ENCODE measurements around the gene PTMA.
A peak's percentile ranks its signal among the peaks of the same experiment; 100 is the strongest.
"Not testable (repeated sequence)": the region's sequence is repeated elsewhere in the genome, so short reads cannot be mapped to it uniquely, and the experiment has no call there.

Gene PTMA

DNA sequence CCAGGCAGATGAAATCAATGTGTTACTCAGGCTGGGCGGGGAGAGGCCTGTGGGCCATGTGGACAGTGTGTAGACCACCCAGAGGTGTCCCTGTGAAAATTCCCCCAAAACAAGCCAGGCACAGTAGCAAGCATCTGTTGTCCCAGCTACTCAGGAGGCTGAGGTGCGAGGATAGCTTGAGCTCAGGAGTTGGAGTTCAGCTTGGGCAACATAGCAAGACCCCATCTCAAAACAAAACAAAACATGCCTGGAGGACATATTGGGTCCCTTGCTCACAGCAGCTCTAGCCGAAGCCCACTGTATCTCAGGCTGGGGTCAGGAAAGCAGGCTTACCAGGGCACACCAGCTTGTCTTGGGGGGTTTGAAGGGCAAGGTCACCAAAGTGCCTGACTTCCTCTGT lies 4.3 kb upstream of the PTMA start:
- no peaks in the 10 kb centered on the region for H3K36me3 ChIP-seq (ENCODE audit: insufficient read depth, low read length)
- no peak overlapping the region for H2AFZ ChIP-seq (ENCODE audit: low read length, unreplicated experiment)
- H3K4me3 ChIP-seq (ENCODE audit: low read depth, low read length), result no peak overlapping the region
- H3K79me2 ChIP-seq (ENCODE audit: control insufficient read depth, insufficient read depth, low read length, unreplicated experiment), result peaks cover 17% of the 10 kb centered on the region
- H3K27ac ChIP-seq (ENCODE audit: low read depth, low read length), result no peak overlapping the region
- peaks cover 11% of the 10 kb centered on the region for H3K4me1 ChIP-seq (ENCODE audit: control insufficient read depth, insufficient read depth, low read length, unreplicated experiment)
- H3K27me3 ChIP-seq (ENCODE audit: insufficient read depth, low read length), result no peaks in the 10 kb centered on the region

DNA sequence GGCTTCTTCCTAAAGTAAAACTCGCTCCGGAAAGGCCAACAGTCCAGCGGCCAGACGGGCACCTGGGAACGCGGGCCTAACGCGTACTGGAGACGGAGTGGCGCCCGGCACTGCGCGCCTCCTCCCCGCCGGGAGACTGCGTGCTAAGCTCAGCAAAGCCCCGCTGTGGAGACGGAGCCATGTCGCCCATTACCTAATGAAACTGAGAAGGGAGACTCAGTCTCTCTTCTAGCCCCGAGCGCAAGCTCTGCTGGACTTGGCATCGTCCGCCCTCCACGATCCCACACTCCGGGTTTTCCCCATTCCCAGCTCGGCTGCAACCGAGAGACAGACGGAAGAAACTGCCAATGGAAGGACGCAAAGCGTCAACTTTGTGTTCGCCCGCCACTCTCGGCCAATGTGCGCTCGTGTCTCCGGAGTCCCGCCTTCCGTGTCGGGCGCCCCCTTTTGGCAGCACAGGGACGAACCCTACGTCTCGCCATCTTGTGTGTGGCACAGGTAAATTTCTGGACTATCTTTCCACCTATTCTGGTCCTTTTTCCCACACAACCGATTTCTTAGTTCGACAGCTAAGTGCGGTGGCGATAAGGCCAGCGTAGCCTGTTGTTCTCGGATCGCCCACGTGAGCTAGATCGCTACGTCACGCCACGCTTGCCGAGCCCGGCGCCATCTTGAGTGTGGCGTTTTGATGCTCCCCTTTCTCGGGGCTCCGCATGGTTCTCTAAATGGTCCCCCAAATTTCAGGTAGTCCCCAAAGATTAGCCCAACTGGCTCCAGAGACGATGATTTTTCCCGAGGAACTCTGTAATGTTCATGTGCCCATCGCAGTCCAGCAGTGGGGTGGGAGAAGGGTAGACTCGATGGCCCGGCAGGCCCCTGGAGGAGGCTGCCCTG lies 1.3 kb upstream of the PTMA start:
- peak overlapping the region; percentile 94 for H2AFZ ChIP-seq (ENCODE audit: low read length, unreplicated experiment)
- H3K79me2 ChIP-seq (ENCODE audit: control insufficient read depth, insufficient read depth, low read length, unreplicated experiment), result peaks cover 46% of the 10 kb centered on the region
- peak overlapping the region; percentile 87 for H3K4me3 ChIP-seq (ENCODE audit: low read depth, low read length)
- peaks cover 14% of the 10 kb centered on the region for H3K4me1 ChIP-seq (ENCODE audit: control insufficient read depth, insufficient read depth, low read length, unreplicated experiment)
- H3K27me3 ChIP-seq (ENCODE audit: insufficient read depth, low read length), result no peaks in the 10 kb centered on the region
- peak overlapping the region; percentile 94 for H3K27ac ChIP-seq (ENCODE audit: low read depth, low read length)
- no peaks in the 10 kb centered on the region for H3K36me3 ChIP-seq (ENCODE audit: insufficient read depth, low read length)

- Histone ChIP-seq H3K27ac (ENCODE audit: low read depth, low read length) (peak overlapping the region; percentile 94), H3K27me3 (ENCODE audit: insufficient read depth, low read length) (no peaks in the 10 kb centered on the region), H2AFZ (ENCODE audit: low read length, unreplicated experiment) (peak overlapping the region; percentile 94), H3K36me3 (ENCODE audit: insufficient read depth, low read length) (0 out of 2 replicates have a peak, but pooled peaks cover 5% of the 10 kb centered on the region), H3K4me1 (ENCODE audit: control insufficient read depth, insufficient read depth, low read length, unreplicated experiment) (peaks cover 17% of the 10 kb centered on the region), H3K79me2 (ENCODE audit: control insufficient read depth, insufficient read depth, low read length, unreplicated experiment) (peaks cover 52% of the 10 kb centered on the region), H3K4me3 (ENCODE audit: low read depth, low read length) (peak overlapping the region; percentile 87)
These were observed 749 bp upstream of the PTMA start for GRCh38 chr2:231707625-231707926.

DNA sequence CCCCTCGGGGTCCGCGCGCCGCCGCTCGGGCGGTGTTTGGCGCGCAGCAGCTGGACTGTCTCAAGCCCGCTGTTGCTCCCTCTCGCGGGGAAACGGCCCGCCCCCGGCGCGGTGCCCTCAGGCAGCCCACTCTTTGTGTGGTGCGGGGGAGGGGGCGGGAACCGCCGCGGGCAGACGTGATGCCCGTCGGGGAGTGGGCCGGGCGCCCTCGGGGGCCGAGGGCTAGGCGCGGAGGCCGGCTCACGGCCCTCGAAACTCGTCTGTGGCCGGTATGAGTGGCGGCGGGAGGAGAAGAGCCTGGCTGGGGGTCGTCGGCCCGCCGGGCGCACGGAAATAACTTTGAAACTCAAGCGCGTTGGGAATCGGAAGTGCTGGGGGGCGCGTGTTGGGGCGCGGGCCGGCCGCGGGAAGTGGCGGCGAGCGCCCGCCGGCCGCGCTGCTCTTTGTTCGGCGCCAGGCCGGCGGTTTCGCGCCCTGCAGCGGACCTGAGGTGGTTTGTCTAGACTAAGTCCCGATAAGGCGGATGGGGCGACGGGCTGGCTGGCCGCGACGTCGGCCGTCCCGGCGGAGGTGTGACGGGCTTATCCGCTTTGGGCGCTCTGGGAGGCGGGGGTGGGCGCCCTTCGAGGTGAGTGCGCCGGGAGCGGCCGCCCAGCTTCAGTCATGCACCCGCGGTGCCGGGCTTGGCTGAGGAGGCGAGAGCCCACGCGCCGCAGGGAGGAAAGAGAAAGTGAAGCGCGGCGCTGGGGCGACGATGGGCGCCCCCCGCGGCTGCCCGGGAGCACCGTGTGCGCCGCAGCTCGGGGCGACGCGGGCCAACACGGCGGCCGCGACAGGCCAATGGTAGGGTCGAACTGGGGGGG lies 679 bp downstream of the PTMA start:
- H3K36me3 ChIP-seq (ENCODE audit: insufficient read depth, low read length), result 0 out of 2 replicates have a peak, but pooled peaks cover 8% of the 10 kb centered on the region
- peaks cover 52% of the 10 kb centered on the region for H3K79me2 ChIP-seq (ENCODE audit: control insufficient read depth, insufficient read depth, low read length, unreplicated experiment)
- peaks cover 24% of the 10 kb centered on the region for H3K4me1 ChIP-seq (ENCODE audit: control insufficient read depth, insufficient read depth, low read length, unreplicated experiment)
- no peaks in the 10 kb centered on the region for H3K27me3 ChIP-seq (ENCODE audit: insufficient read depth, low read length)
- H3K4me3 ChIP-seq (ENCODE audit: low read depth, low read length), result peak overlapping the region; percentile 87
- H3K27ac ChIP-seq (ENCODE audit: low read depth, low read length), result peak overlapping the region; percentile 73
- no peak overlapping the region for H2AFZ ChIP-seq (ENCODE audit: low read length, unreplicated experiment)

- Histone ChIP-seq H3K27me3 (ENCODE audit: insufficient read depth, low read length) (no peaks in the 10 kb centered on the region), H3K36me3 (ENCODE audit: insufficient read depth, low read length) (0 out of 2 replicates have a peak, but pooled peaks cover 8% of the 10 kb centered on the region), H3K4me1 (ENCODE audit: control insufficient read depth, insufficient read depth, low read length, unreplicated experiment) (peaks cover 30% of the 10 kb centered on the region), H3K79me2 (ENCODE audit: control insufficient read depth, insufficient read depth, low read length, unreplicated experiment) (peaks cover 52% of the 10 kb centered on the region), H3K4me3 (ENCODE audit: low read depth, low read length) (peak overlapping the region; percentile 87), H2AFZ (ENCODE audit: low read length, unreplicated experiment) (no peak overlapping the region), H3K27ac (ENCODE audit: low read depth, low read length) (peak overlapping the region; percentile 73)
These were observed 1.3 kb downstream of the PTMA start for GRCh38 chr2:231709636-231709980.

DNA sequence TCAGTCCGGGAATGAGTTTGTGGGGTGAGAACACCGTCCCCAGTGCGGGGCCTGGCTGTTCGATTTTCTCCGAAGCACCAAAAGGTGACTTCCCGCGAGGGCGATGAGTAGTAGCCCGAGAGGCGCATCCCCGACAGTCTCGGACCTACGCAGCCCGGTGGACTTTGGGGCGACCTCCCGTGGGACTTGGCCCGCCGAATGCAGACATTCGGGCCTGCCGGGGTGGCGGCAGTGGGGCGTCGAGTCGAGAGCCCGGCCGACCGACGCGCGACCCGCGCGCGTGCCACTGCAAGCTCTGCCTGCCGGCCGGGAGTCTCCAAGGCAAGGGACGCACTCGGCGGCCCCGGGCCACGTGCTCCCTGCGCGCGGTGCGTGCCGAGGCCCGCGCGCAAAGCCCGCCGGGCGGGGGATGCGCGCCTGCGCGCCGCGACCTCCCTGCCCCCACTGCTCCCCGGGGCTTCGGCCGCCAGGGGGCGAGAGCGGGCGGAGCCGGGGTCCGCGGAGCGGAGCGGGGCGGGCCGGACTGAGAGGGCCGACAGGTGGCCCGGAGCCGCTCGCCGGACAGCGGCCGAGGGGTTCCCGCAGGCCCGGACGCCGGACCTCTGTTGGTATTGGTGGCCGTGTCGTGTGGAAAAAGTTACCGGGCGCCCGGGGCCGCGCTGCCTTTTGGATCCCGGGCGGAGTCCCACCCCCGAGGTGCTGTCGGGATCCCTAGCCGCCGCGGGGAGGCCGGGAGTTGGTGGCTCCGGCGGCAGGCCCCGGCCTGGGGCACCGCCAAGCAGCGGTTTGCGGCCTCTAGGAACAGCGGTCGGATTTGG lies 1.9 kb downstream of the PTMA start:
- peaks cover 33% of the 10 kb centered on the region for H3K4me1 ChIP-seq (ENCODE audit: control insufficient read depth, insufficient read depth, low read length, unreplicated experiment)
- peak overlapping the region; percentile 73 for H3K27ac ChIP-seq (ENCODE audit: low read depth, low read length)
- peaks cover 50% of the 10 kb centered on the region for H3K79me2 ChIP-seq (ENCODE audit: control insufficient read depth, insufficient read depth, low read length, unreplicated experiment)
- no peaks in the 10 kb centered on the region for H3K27me3 ChIP-seq (ENCODE audit: insufficient read depth, low read length)
- H3K36me3 ChIP-seq (ENCODE audit: insufficient read depth, low read length), result 0 out of 2 replicates have a peak, but pooled peaks cover 8% of the 10 kb centered on the region
- peak overlapping the region; percentile 87 for H3K4me3 ChIP-seq (ENCODE audit: low read depth, low read length)
- H2AFZ ChIP-seq (ENCODE audit: low read length, unreplicated experiment), result no peak overlapping the region

GRCh38 chr2:231710799-231711676 lies 2.7 kb downstream of the PTMA start:
- Histone ChIP-seq H3K79me2 (ENCODE audit: control insufficient read depth, insufficient read depth, low read length, unreplicated experiment) (peaks cover 44% of the 10 kb centered on the region), H3K36me3 (ENCODE audit: insufficient read depth, low read length) (0 out of 2 replicates have a peak, but pooled peaks cover 8% of the 10 kb centered on the region), H3K4me1 (ENCODE audit: control insufficient read depth, insufficient read depth, low read length, unreplicated experiment) (peaks cover 41% of the 10 kb centered on the region), H3K27me3 (ENCODE audit: insufficient read depth, low read length) (no peaks in the 10 kb centered on the region), H3K27ac (ENCODE audit: low read depth, low read length) (no peak overlapping the region; the same call in 1 of the 2 replicates), H2AFZ (ENCODE audit: low read length, unreplicated experiment) (no peak overlapping the region), H3K4me3 (ENCODE audit: low read depth, low read length) (peak overlapping the region; percentile 87)

GRCh38 chr2:231711677-231712450 lies 3.5 kb downstream of the PTMA start:
- peak overlapping the region; percentile 23; the same call in 1 of the 2 replicates for H3K27ac ChIP-seq (ENCODE audit: low read depth, low read length)
- 0 out of 2 replicates have a peak, but pooled peaks cover 8% of the 10 kb centered on the region for H3K36me3 ChIP-seq (ENCODE audit: insufficient read depth, low read length)
- H3K4me1 ChIP-seq (ENCODE audit: control insufficient read depth, insufficient read depth, low read length, unreplicated experiment), result peaks cover 50% of the 10 kb centered on the region
- no peaks in the 10 kb centered on the region for H3K27me3 ChIP-seq (ENCODE audit: insufficient read depth, low read length)
- peaks cover 42% of the 10 kb centered on the region for H3K79me2 ChIP-seq (ENCODE audit: control insufficient read depth, insufficient read depth, low read length, unreplicated experiment)
- H3K4me3 ChIP-seq (ENCODE audit: low read depth, low read length), result peak overlapping the region; percentile 87
- no peak overlapping the region for H2AFZ ChIP-seq (ENCODE audit: low read length, unreplicated experiment)

DNA sequence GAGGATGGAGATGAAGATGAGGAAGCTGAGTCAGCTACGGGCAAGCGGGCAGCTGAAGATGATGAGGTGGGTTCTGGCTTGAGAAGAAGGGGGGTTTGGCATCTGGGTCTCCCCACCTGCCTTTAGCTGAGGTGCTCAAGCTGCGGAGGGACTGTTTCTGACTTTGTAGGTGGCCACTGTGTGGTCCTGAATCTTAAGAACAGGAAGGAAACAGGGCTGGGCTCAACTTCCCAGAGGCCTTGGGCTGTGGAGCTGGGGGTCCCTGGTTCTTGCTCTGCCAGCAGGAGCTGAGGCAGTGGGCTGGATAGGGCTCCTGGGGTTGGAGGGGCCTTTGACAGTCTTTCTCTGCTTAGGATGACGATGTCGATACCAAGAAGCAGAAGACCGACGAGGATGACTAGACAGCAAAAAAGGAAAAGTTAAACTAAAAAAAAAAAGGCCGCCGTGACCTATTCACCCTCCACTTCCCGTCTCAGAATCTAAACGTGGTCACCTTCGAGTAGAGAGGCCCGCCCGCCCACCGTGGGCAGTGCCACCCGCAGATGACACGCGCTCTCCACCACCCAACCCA lies 4.2 kb downstream of the PTMA start:
- Histone ChIP-seq H3K4me3 (ENCODE audit: low read depth, low read length) (peak overlapping the region; percentile 87; the same call in 1 of the 2 replicates), H3K27ac (ENCODE audit: low read depth, low read length) (peak overlapping the region; percentile 23; the same call in 1 of the 2 replicates), H3K79me2 (ENCODE audit: control insufficient read depth, insufficient read depth, low read length, unreplicated experiment) (peaks cover 42% of the 10 kb centered on the region), H3K4me1 (ENCODE audit: control insufficient read depth, insufficient read depth, low read length, unreplicated experiment) (peaks cover 52% of the 10 kb centered on the region)
- not testable (repeated sequence) for H3K36me3 ChIP-seq (ENCODE audit: insufficient read depth, low read length); H2AFZ ChIP-seq (ENCODE audit: low read length, unreplicated experiment); H3K27me3 ChIP-seq (ENCODE audit: insufficient read depth, low read length)
